Thymus (tissue), 11 donors: ENCODE data around the gene MRPL36. TPM values are rescaled to one million over a fixed set of nuclear protein-coding genes. Genes with fewer than 3 reads are reported as not detected.
"Not testable (repeated sequence)": the region's sequence is repeated elsewhere in the genome, so short reads cannot be mapped to it uniquely, and the experiment has no call there.

Source experiments
- DNase-seq, 9 donors: peaks; one replicate each; pipeline ENCODE4 v3.0.0-alpha.2; 2013; ENCODE audit warnings: low spot score in 9 of 9, low read depth in 6 of 9, missing footprints in 1 of 9
- H3K27ac ChIP-seq, 2 donors: one replicate each; pipeline ENCODE4 v1.5.1; 2013; ENCODE audit warnings: control low read depth in 1 of 2, low read depth in 1 of 2, low read length in 1 of 2, mild to moderate bottlenecking in 1 of 2, moderate library complexity in 1 of 2
- H3K27me3 ChIP-seq, 2 donors: one replicate each; pipeline ENCODE4 v1.5.1; 2013; ENCODE audit warnings: low read length in 1 of 2; ENCODE audit not compliant: control insufficient read depth in 2 of 2, insufficient read depth in 1 of 2
- H3K36me3 ChIP-seq, 2 donors: one replicate each; pipeline ENCODE4 v1.5.1; 2013; ENCODE audit warnings: low read length in 1 of 2, mild to moderate bottlenecking in 1 of 2, moderate library complexity in 1 of 2; ENCODE audit not compliant: control insufficient read depth in 2 of 2, insufficient read depth in 2 of 2
- H3K4me1 ChIP-seq, 2 donors: one replicate each; pipeline ENCODE4 v1.5.1; 2013; ENCODE audit warnings: low read length in 2 of 2; ENCODE audit not compliant: control insufficient read depth in 2 of 2, insufficient read depth in 2 of 2
- H3K4me3 ChIP-seq, 2 donors: one replicate each; pipeline ENCODE4 v1.5.1; 2013; ENCODE audit warnings: low read length in 2 of 2, control low read depth in 1 of 2, mild to moderate bottlenecking in 1 of 2
- H3K9me3 ChIP-seq, 2 donors: one replicate each; pipeline ENCODE4 v1.5.1; 2013; ENCODE audit warnings: low read length in 1 of 2, mild to moderate bottlenecking in 1 of 2; ENCODE audit not compliant: control insufficient read depth in 2 of 2, insufficient read depth in 1 of 2
- WGBS: extraction: QIAGEN DNeasy Blood & Tissue Kit; methylation state at CpG from one replicate; pipeline ENCODE4 v1.1.7; 2013; 5-methylcytosine and 5-hydroxymethylcytosine counted together
- polyA plus RNA-seq: library from polyadenylated mRNA; stranded (reverse); fragments of 200-250 nt; gene quantifications from one replicate; pipeline ENCODE4 v1.2.3, GENCODE V29; 2013
- total RNA-seq: library from RNA; stranded (reverse); fragments of 120-200 nt; gene quantifications from one replicate; pipeline ENCODE4 v1.2.4, GENCODE V29; 2013
- donor health status: healthy.

Gene MRPL36
- total and polyA plus RNA-seq, 2 donors: 73.0 to 74.1 TPM

- H3K4me3 ChIP-seq: peak within 1 kb of the TSS; percentile 82 to 90
- peaks cover 50 to 52% of the 10 kb centered on the region in 2 donors for H3K36me3 ChIP-seq
Observed at GRCh38 chr5:1801222-1801966, 1.8 kb upstream of the MRPL36 start, which contains the start of gene NDUFS6. Gene NDUFS6 (plus strand): TSS chr5:1801407. CDS start chr5:1801418, 11 bp downstream.

GRCh38 chr5:1800472-1801221 is 1.0 kb upstream of the MRPL36 start:
- Histone ChIP-seq H3K4me1 (peaks cover 6 to 13% of the 10 kb centered on the region in 2 donors), H3K9me3 (no peaks in the 10 kb centered on the region), H3K27ac (peak overlapping the region; percentile 90 to 97), H3K36me3 (peaks cover 45 to 48% of the 10 kb centered on the region in 2 donors), H3K4me3 (peak overlapping the region; percentile 82 to 90), H3K27me3 (no peaks in the 10 kb centered on the region)
- under 1% methylated on average over 28 of the region's 28 CpGs for WGBS
- DNase-seq: peak in 6 of 9 donors; percentile 42 to 88 (median 68)

More at GRCh38 chr5:1801222-1801966, 1.8 kb upstream of the MRPL36 start, which contains the start of gene NDUFS6:
- no peaks in the 10 kb centered on the region for H3K27me3 ChIP-seq
- no peaks in the 10 kb centered on the region for H3K9me3 ChIP-seq
- under 1% methylated on average over 69 of the region's 69 CpGs for WGBS
- peak in 8 of 9 donors; percentile 55 to 87 (median 74) for DNase-seq
- peak within 1 kb of the TSS; percentile 90 to 97 for H3K27ac ChIP-seq
- peaks cover 6 to 13% of the 10 kb centered on the region in 2 donors for H3K4me1 ChIP-seq

- peaks cover 6 to 18% of the 10 kb centered on the region in 2 donors for H3K4me1 ChIP-seq
- peak overlapping the region; percentile 82 to 90 for H3K4me3 ChIP-seq
- no peaks in the 10 kb centered on the region for H3K9me3 ChIP-seq
- 1% methylated on average over 35 of the region's 35 CpGs for WGBS
- H3K27ac ChIP-seq: peak overlapping the region in 1 of 2 donors; percentile 68
- no peaks in the 10 kb centered on the region for H3K27me3 ChIP-seq
- peaks cover 30 to 34% of the 10 kb centered on the region in 2 donors for H3K36me3 ChIP-seq
- DNase-seq: peak in 4 of 9 donors; percentile 9 to 50 (median 15)
Observed at GRCh38 chr5:1799110-1799601, 481 bp downstream of the MRPL36 start.

- WGBS: 97% methylated on average over 16 of the region's 16 CpGs
- not testable (repeated sequence) for H3K9me3 ChIP-seq, DNase-seq, H3K27ac ChIP-seq, H3K27me3 ChIP-seq
- Histone ChIP-seq H3K4me1 (peaks cover 6 to 18% of the 10 kb centered on the region in 2 donors), H3K36me3 (peaks cover 24 to 28% of the 10 kb centered on the region in 2 donors), H3K4me3 (peak overlapping the region in 1 of 2 donors; percentile 82)
Observed at GRCh38 chr5:1798589-1798988, 1.0 kb downstream of the MRPL36 start.

- H3K36me3 ChIP-seq: peaks cover 19 to 23% of the 10 kb centered on the region in 2 donors
- 96% methylated on average over 11 of the region's 11 CpGs for WGBS
- H3K27me3 ChIP-seq: no peaks in the 10 kb centered on the region
- no peaks in the 10 kb centered on the region for H3K9me3 ChIP-seq
- no peak for DNase-seq
- H3K27ac ChIP-seq: no peak overlapping the region
- peaks cover 6 to 25% of the 10 kb centered on the region in 2 donors for H3K4me1 ChIP-seq
- no peak overlapping the region for H3K4me3 ChIP-seq
Observed at GRCh38 chr5:1797855-1798254, 1.8 kb downstream of the MRPL36 start.

GRCh38 chr5:1797103-1797800 is 2.4 kb downstream of the MRPL36 start:
- H3K9me3 ChIP-seq: no peaks in the 10 kb centered on the region
- peaks cover 19 to 23% of the 10 kb centered on the region in 2 donors for H3K36me3 ChIP-seq
- 98% methylated on average over 18 of the region's 18 CpGs for WGBS
- no peak overlapping the region for H3K27ac ChIP-seq
- H3K4me1 ChIP-seq: peaks cover 6 to 31% of the 10 kb centered on the region in 2 donors
- no peak overlapping the region for H3K4me3 ChIP-seq
- no peaks in the 10 kb centered on the region for H3K27me3 ChIP-seq
- DNase-seq: no peak

- no peak overlapping the region for H3K27ac ChIP-seq
- no peaks in the 10 kb centered on the region for H3K27me3 ChIP-seq
- 92% methylated on average over 21 of the region's 21 CpGs for WGBS
- H3K4me1 ChIP-seq: peaks cover 6 to 32% of the 10 kb centered on the region in 2 donors
- peaks cover 19 to 23% of the 10 kb centered on the region in 2 donors for H3K36me3 ChIP-seq
- no peaks in the 10 kb centered on the region for H3K9me3 ChIP-seq
- no peak for DNase-seq
- H3K4me3 ChIP-seq: no peak overlapping the region
Observed at GRCh38 chr5:1796371-1797102, 3.1 kb downstream of the MRPL36 start.

- Histone ChIP-seq H3K27ac (no peak overlapping the region), H3K27me3 (no peaks in the 10 kb centered on the region), H3K36me3 (peaks cover 19 to 23% of the 10 kb centered on the region in 2 donors), H3K4me3 (no peak overlapping the region), H3K4me1 (peaks cover 6 to 33% of the 10 kb centered on the region in 2 donors), H3K9me3 (no peaks in the 10 kb centered on the region)
- 97% methylated on average over 8 of the region's 8 CpGs for WGBS
- DNase-seq: no peak
Observed at GRCh38 chr5:1795931-1796330, 3.7 kb downstream of the MRPL36 start.
